ENCODE results near the gene MPHOSPH9.

MPHOSPH9 gene

DNA sequence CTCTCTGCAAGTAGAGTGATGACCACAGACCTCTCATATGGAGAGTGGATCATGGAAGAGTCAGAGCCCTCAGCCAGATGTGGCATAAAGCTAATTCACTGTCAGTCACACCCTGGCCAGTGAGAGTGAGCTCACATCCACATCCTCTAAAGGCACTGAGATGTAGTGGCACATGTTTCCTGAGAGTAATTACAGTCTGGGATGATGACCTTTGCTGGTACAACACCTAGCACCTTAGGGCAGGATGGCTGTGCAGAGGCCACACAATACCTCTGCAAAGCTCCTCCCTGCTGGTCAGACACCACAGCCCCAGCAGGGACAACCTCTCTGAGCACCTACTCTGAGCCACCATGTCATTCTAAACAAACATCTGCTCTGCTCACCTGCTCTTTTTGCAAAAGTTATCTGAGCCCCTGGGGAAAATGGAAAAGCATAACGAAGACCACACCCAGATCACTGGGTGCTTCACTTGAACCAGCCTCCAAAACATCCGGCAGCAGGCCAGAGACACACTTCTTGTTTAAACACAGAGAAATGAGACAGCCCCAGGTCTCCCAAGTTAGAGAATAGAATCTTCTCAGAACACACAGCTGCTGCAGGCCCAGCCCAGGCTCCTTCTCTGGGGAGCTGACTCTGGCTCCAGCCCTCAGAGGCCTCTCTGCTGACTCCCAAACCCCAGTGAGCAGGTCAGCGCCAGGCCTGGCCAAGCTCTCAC, 112.3 kb downstream of the MPHOSPH9 start:
- DNase-seq, result peak; percentile 34 to 58

DNA sequence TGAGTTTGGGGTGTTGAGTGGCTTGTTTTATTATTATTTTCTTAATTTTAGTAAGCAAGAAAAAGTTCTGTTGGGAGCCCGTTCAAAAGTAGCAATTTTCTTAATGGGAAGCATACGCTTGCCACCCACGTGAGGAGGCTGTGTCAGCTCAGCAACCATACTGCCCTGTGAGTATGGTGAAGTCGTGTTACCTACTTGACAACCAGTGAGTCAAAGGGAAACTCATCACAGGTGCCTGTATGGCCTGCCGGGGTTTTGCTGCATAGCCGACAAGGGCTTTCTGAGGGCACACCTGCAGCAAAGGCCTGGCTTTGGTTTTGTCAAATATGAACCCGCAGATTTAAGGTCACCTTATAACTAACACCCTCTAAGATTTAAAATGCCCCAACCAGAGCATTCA, 113.1 kb downstream of the MPHOSPH9 start:
- DNase-seq, result no peak

DNA sequence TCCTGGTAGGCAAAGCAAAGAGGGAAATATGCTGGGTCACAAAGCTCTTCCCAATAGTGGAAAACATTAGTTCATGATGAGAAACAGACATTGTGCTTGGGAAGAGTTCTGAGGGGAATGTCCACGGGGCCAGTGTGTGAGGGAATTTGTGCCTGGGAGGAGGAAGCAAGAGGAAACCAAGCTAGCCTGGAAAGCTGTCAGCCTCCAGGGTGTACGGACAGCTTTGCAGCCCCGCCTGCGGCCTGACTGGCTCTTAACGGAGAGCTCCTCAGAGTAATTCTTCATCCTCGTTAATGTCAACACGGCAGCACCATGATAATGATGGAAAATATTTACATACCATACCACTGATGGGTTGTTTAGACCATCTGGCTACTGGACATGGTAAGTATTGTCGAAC, 114.4 kb downstream of the MPHOSPH9 start:
- peak; percentile 90 to 92 for DNase-seq

DNA sequence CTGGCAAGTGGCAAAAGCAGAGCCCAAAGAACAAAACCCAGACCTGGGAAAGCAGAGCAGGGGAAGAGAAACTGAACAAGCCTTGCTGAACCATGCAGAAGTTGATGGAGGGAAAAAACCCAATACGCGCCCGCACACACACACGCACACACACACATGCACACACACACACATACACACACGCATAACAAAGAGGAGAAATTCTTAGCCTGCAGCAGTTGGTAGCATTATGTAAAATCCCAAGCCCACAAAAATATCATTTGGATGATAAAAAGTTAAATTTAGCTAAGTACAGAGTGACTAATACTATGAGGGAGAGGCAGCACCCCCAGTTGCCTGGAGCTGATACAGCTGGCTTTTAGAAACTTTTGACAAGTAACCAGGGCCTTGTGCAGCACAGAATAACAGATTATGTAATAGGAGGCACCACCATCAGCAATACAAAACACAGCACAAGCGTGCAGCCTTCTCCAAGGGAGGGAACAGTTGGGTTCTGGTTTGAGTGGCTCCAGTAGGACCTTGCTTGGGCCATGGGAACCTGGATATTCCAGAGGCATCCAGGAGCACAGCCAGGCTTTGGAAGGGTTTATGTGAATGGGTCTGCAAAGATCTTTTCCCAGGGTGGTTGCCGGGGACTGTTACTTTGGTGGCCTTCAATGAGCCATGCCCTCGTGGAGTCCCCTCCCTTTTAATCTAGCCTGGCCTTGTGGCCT, 117.4 kb downstream of the MPHOSPH9 start:
- DNase-seq, result no peak

DNA sequence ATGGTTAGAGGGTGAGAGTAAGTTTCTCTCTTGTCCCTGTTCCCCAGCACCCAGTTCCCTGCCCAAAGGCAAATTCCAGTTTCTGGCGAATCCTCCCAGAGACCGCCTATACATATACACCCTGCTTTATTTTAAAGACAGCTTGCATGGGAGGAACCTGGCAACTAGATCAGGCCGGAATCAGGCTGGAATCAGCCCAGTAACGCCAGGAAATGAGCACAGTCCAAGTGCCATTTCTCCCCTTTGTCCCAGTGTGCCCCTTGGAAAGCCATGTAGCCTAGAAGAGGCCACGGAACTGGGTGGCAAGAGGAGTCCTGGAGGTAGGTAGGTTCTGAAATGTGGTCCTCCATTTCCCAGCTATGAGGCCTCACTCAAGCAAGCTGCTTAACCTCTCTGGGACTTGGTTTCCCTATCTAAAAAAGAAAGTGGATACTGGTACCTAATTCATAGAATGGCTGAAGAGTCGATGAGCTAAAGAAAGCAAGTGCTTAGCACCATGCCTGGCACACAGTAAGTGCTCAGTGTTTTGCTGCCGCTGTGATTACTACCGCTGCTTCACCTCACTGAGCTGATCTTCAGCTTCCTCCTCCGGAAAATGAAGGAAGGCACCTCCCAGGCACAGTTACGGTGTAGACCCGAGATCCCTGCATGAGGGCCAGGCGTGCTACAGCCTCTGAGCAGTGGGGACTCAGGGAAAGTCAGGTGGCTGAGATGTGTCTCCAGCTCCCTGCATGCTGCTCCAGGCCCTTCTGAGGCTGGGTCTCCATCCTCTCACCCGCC, 118.4 kb downstream of the MPHOSPH9 start:
- DNase-seq, result no peak

DNA sequence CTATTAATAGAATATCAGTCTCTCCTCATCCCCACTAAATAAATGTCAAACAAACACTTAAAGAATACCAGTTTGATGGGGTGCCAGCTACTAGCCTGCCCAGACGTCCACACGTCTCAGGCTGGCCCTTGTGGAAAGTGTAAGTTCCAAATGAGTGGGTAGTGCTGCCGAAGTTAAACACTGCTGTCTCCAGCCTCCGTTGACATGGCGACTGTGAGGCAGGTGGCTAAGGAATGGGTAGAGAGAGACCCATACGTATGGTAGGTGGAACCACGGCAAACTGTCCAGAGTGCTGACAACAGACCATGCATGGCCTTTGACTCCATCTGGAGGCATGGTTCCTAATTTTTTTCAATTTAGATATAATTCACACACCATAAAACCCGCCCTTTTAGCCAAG, 119.9 kb downstream of the MPHOSPH9 start:
- peak; percentile 31 to 65 for DNase-seq

DNA sequence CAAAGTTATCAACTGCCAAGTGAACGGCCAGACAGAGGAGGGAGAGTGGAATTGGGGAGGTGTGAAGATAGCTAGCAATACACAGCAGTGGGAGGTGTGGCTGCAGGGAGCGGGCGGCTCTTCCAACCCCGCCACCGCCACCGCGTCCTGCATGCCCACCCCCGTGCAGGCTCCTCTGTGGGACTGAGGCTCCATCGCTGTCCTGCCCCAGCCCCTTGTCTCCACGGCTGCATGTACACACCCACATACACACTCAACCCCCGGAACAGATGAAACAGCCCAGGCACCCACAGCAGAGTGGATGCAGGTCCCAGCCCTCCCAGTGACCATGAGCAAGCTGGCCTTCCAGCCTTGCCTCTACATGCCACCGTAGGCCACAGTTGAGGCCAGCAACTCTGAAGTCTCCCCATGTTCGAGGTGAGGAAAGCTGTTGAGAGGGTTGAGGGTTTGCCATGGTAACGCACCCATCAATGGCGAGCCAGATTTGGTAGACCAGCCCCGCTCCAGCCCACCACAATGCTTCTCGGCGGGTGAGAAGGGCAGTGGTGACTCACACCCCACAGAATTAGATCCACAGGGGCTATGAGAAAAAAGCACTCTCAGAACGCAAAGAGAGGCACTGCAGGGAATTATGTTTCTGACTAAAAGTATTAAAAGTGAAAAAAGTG, 121.3 kb downstream of the MPHOSPH9 start:
- DNase-seq, result no peak

DNA sequence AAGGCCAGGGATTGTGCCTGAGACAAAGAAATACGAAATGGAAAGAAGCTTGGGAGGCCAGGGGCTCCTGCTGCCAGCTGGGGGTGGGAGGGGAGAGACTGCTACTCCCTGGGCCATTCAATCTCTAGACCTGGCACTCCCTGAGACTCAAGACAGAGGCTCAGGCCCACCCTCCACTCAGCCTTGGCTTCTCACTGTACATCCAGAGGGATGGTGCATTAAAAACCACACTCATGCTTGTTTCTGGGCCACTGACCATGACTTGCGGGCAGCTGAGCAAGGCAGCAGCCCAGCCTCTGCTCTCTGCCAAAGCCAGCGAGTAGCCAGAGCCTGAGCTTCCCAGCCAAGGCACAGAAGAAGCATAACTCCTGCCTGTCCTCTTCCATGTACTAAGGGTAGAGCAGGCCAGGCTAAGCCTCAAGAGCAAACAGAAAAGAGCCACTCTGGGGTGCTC, 123.6 kb downstream of the MPHOSPH9 start:
- DNase-seq, result no peak

DNA sequence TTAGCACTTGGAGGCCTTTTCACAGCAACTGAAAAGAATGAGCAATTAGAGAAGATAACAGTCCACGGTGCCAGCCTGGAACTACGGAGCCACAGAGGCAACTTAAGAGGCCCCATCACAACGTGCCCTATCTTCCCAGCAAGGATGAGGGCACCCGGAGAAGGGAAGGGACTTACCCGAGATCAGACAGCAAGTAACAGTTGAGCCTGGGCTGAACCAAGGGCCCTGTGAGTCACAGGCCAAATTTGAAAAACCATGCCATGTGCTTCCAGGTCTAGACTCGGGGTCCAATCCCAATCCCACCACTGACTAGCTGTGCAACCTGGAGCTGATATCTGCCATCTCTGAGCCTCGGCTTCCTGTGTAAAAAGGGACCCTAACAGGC, 124.3 kb downstream of the MPHOSPH9 start:
- DNase-seq, result no peak

DNA sequence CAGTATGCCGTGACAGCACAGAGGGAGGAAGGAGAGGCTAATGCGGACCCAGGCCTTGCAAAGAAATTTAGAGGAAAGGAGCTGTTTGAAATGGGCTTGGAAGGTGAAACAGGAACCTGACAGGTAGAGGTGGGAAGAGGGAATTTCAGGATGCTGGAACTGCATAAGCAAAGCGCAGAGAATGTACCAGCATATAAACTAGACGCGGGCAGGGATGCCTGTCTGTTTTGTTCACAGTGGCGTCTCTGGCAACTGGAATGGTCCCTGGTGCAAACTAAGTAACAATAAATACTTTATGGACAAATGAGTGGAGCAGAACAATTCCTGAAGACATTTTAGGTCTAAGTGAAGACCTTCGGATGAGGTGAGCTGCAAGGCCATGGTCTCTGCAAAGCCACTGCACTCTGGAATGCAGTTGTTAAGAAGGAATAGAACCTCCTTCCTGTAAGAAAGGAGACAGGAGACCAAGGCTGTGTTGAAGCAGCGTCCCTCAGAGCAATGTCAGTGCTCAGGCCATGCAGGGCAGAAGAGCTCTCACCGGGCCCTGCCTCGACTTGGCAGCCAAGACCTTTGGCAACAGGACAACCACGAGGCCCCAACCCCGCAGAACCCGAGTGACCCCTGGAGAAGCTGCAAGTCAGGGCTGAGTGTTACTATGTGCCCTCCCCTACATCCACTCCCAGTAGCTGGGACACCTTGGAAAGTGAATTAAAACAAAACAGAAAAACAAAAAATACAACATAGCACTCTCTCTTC, 124.8 kb downstream of the MPHOSPH9 start:
- DNase-seq, result no peak

DNA sequence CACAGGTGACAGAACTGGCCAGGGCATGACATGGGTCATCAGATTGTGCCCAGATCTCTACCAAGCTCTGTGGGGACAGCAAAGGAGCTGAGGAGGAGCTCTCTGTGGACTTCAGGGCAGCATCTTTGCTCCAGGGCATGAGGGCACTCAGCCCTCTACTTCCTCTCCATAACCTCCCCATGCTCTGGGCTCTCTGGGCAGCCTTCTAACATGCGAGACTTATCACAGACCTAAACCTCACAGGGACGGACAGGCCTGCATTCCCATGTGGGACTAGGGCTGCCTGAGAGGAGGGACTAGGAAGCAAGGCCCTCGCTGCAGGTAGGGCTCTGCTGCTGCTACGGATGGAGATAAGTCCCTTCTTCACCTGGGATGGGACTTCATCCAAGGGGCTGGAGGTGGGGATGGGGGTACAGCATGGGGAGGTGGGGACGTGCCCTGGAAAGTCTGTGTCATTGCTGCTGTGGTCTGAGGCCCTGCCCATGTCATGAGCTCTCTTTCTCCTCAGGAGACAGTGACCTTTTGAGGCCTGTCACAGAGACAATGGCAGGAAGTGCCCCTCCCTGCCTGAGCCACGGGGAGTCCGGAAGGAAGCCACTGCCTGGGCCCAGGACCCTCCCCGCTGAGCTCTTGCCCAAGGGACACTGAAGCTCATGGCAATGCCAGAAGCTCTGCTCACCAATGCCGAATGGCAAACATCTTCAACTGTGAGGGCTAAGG, 126.1 kb downstream of the MPHOSPH9 start:
- DNase-seq, result no peak

DNA sequence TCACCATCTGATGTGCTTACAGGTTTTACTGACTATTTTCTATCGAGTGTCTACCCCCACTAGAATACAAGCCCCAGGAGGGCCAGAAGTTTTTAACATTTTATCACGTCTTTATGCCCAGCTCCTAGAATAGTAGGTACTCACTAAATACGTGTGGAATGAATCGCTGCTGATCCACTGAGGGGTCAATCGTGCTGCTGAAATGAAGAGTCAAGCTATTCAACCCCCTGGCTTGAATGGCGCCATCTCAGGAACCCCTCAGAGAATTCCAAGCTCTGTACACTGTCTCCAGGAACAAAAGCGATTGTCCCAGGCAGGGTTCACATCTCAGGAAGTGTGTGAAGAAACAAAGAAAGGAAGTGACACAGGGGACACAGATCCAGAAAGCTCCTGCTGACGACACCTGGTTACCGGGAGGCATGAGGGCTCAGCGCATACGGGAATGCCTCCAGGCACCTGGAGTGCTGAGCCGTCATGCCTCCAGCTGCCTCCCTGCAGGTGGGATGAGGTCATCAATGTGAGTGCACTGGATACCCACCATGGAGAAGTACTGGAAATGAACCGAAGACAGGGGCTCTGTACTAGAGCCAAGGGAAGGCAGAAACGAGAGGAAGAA, 127.6 kb downstream of the MPHOSPH9 start:
- DNase-seq, result no peak

DNA sequence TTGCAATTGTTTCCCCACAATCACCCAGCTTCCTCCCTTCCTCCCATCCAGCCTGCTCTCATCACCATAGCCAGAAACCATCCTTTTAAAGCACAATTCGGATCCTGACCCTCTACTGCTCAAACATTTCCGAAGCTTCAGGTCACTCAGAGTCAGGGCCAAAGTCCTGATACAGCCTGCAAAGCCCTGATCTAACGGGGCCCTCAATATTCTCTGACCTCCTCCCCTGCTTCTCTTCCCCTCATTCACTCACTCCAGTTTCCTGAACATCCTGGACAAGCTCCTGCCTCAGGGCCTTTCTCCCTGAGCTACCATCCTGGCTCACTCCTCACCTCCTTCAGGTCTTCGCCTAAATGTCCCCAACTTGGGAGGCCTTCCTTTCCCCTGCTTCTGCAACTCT, 128.1 kb downstream of the MPHOSPH9 start:
- DNase-seq, result no peak
